IPS-18a (cell line): Measurements from ENCODE around the gene FHIT.

Experiments
- H3K27ac ChIP-seq: one replicate; pipeline ENCODE4 v1.5.1; 2013; ENCODE audit warnings: low read length
- H3K27me3 ChIP-seq: one replicate; pipeline ENCODE4 v1.6.1; 2013; ENCODE audit warnings: mild to moderate bottlenecking, low read length; ENCODE audit not compliant: control insufficient read depth, insufficient read depth
- H3K36me3 ChIP-seq: one replicate; pipeline ENCODE4 v1.6.1; 2013; ENCODE audit warnings: low read depth, low read length; ENCODE audit not compliant: control insufficient read depth
- H3K4me1 ChIP-seq: one replicate; pipeline ENCODE4 v1.6.1; 2013; ENCODE audit warnings: low read depth, low read length; ENCODE audit not compliant: control insufficient read depth
- H3K4me3 ChIP-seq: one replicate; pipeline ENCODE4 v1.5.1; 2013; ENCODE audit warnings: low read length
- H3K9ac ChIP-seq: one replicate; pipeline ENCODE4 v1.6.1; 2013; ENCODE audit warnings: mild to moderate bottlenecking, low read length, moderate library complexity
- H3K9me3 ChIP-seq: one replicate; pipeline ENCODE4 v1.6.1; 2013; ENCODE audit warnings: low read depth, low read length; ENCODE audit not compliant: control insufficient read depth

FHIT gene

DNA sequence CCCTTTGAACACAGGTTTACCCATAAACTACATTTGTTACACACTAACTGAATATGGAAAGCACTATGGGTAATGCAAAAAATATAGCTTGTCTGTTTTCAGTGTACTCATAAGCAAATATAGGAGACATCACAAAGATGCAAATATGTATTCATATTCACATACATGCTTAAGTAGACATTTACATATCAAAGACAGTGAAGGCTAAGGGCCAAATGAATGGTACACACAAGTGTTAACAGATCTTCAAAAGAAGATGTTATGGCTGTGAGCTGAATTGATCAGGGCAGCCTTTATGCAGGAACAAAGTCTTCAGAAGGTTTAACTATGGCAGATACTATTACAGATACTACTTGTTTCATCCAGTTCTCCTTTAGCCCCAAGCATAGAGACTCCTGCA lies 384.1 kb downstream of the FHIT start:
- Histone ChIP-seq H3K9ac (no peak overlapping the region), H3K27me3 (no peaks in the 10 kb centered on the region), H3K27ac (no peak overlapping the region), H3K4me1 (no peaks in the 10 kb centered on the region), H3K36me3 (no peaks in the 10 kb centered on the region), H3K4me3 (no peak overlapping the region), H3K9me3 (no peaks in the 10 kb centered on the region)

DNA sequence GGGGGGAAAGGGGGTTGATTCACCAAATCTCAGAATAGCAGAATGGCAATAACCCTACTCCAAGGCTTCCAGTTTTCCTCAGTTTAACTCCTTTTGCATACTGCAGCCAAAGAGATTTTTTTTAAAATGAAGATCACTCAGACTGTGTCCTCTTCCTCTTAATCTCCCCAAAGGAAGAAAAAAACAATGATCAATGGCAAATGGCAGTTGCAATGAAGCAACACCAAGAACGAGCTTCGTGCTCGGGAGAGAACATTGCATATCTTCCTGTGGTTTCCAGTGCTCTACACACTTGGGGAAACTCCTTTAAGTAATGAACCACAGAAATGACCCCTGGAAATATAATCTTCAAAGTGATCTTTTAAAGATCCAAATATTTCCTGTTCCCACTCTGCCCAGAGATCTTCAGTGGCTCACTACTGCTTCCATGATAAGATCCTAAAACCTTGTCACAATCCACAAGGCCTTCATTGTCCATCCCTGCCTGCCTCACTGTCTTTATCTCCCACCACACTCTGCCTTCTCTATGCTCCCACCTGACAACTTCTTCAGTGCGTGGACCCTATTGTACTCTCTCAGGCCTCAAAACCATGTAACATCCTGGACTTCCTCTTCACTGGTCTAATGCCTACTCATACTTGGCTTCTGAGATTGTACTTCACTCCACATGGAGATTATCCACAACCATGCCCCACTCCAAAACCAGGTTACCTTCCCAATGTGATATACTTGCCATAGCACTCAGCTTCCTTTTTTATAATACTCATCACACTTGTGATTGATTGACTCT lies 394.8 kb downstream of the FHIT start:
- no peak overlapping the region for H3K9ac ChIP-seq
- peaks cover 6% of the 10 kb centered on the region for H3K9me3 ChIP-seq
- no peaks in the 10 kb centered on the region for H3K36me3 ChIP-seq
- no peaks in the 10 kb centered on the region for H3K27me3 ChIP-seq
- no peak overlapping the region for H3K27ac ChIP-seq
- H3K4me1 ChIP-seq = no peaks in the 10 kb centered on the region
- H3K4me3 ChIP-seq = no peak overlapping the region

DNA sequence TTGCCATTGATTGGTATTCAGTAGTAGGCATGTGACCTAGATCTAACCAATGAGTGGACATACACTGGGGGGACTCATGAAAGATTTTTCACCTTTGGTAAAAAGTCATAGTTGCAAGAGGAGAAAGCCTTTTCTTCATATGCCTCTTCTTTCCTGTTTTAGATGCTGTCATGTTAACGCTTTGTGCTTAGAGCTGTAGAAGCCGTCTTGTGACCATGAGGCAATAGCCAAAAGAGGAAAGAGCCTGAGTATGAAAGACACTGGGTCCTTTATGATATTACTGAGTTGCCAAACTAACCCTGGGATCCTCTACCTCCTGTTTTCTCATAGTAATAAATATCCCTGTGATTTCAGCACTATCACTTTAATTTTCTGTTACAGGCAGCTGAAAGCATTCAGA lies 396.0 kb downstream of the FHIT start:
- Histone ChIP-seq H3K27me3 (no peaks in the 10 kb centered on the region), H3K4me3 (no peak overlapping the region), H3K27ac (no peak overlapping the region), H3K36me3 (no peaks in the 10 kb centered on the region), H3K9me3 (peaks cover 2% of the 10 kb centered on the region), H3K9ac (no peak overlapping the region), H3K4me1 (no peaks in the 10 kb centered on the region)

DNA sequence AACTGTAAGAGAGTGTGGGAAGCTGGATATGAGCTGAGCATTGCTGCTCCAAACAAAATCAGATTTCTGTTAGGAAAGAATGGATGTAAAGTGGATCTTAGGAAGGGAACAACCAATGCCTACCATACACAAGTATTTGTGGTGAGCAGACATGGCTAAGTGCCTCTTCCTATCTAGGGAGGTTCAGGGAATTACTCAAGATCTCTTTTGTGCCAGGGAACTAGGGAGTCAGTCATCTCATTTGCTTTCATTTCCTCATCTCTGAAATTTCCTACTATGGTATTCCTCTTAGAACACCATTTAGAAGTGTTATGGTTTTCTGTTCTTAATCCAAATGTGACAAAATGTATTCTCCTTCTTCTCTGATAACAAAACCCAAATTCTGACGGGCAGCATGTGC lies 396.5 kb downstream of the FHIT start:
- Histone ChIP-seq H3K36me3 (no peaks in the 10 kb centered on the region), H3K27me3 (no peaks in the 10 kb centered on the region), H3K4me1 (no peaks in the 10 kb centered on the region), H3K27ac (no peak overlapping the region), H3K9ac (no peak overlapping the region), H3K4me3 (no peak overlapping the region), H3K9me3 (no peaks in the 10 kb centered on the region)

DNA sequence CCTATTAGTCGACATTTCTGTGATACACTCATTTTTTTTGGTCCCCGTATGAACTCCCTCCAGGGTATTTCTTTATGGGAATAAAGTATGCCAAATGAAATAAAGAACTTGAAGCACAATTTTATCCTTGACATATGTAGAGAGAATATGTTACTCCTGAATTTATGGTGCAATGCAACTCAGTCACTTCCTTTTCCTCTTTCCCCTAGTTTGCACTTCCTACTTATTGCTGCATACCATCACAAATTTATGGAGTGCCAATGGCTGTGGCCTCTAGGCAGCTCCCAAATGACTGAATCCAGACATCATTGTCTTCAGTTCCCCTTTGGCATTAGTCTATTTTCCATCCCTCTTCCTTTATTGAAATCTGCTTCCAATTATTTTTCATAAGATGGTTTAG lies 403.5 kb downstream of the FHIT start:
- Histone ChIP-seq H3K4me1 (peaks cover 3% of the 10 kb centered on the region), H3K4me3 (no peak overlapping the region), H3K36me3 (no peaks in the 10 kb centered on the region), H3K9me3 (no peaks in the 10 kb centered on the region), H3K27ac (no peak overlapping the region), H3K9ac (no peak overlapping the region), H3K27me3 (no peaks in the 10 kb centered on the region)

DNA sequence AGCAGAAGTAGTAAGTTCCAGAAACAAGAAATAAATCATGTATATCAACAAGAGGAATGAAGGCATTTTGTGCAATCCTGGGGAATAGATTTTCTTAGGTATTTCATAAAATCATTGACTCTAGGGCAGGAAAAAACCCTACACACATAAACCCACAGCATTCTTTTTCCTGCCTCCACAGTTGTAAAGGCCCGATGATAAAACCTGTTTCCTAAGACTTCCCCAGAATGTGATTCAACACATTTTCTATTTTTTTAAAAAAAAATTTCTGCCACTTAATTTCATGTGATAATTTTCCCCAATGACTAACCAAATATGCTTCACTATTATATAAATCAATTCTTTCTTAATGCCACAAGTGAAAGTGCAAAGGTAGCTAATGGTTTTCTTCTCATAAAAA lies 407.0 kb downstream of the FHIT start:
- H3K9ac ChIP-seq = no peak overlapping the region
- no peak overlapping the region for H3K27ac ChIP-seq
- H3K4me3 ChIP-seq = no peak overlapping the region
- H3K9me3 ChIP-seq = no peaks in the 10 kb centered on the region
- peaks cover 3% of the 10 kb centered on the region for H3K4me1 ChIP-seq
- H3K27me3 ChIP-seq = no peaks in the 10 kb centered on the region
- H3K36me3 ChIP-seq = no peaks in the 10 kb centered on the region

DNA sequence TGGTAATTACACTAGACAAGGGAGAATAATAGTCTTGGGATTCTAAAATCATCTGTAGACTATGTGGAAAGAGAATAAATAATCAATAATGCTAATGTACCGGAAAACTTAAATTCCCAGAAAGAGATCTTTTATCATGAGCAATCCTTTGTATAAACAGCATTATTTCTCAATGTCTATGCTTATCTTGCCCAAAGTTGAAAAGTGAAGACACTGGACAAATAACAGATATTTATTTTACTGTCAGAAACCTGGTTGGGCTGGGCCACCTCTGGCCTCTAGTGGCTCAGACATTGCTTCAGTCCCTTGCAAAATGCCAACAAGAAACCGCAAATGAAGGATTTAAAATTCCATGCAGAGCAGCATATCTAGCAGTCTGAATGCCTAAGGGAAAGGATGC lies 409.9 kb downstream of the FHIT start:
- H3K27ac ChIP-seq = no peak overlapping the region
- no peaks in the 10 kb centered on the region for H3K36me3 ChIP-seq
- no peaks in the 10 kb centered on the region for H3K27me3 ChIP-seq
- H3K9me3 ChIP-seq = no peaks in the 10 kb centered on the region
- peaks cover 3% of the 10 kb centered on the region for H3K4me1 ChIP-seq
- H3K4me3 ChIP-seq = no peak overlapping the region
- no peak overlapping the region for H3K9ac ChIP-seq

DNA sequence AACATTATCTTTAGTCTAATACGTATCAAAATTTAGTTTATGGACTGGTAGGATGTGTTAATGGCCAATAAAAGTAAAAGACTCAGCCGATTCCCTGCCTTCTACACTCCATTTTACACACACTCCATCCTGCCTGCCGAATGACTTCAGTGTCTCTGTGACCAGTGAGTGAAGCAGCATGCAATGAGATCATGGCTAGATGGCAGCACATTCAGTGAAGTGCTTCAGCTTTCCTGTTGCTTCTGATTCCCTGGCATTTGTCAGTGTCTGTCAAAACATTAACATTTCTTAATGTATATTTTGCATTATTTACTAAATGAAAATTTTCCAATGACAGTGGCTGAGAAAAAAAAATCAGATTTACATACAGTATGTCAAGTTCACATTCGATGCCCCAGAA lies 412.0 kb downstream of the FHIT start:
- H3K36me3 ChIP-seq = no peaks in the 10 kb centered on the region
- peaks cover 3% of the 10 kb centered on the region for H3K4me1 ChIP-seq
- H3K4me3 ChIP-seq = no peak overlapping the region
- H3K9me3 ChIP-seq = no peaks in the 10 kb centered on the region
- H3K9ac ChIP-seq = no peak overlapping the region
- no peaks in the 10 kb centered on the region for H3K27me3 ChIP-seq
- H3K27ac ChIP-seq = no peak overlapping the region

DNA sequence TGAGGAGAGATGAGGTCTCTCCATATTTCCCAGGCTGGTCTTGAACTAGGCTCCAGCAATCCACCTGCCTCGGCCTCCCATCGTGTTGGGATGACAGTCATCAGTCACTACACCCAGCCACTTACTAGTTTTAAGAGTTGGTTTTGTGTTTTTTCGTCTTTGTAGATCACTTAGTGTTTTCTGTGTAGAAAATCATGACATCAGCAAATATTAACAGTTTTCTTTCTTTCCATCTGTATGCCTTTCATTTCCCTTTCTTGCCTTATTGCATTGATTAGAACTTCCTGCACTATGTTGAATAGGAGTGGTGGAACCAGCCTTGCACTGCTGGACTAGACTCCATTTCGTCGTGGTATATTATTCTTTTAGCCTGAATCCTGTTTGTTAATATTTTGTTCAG lies 415.5 kb downstream of the FHIT start:
- peaks cover 6% of the 10 kb centered on the region for H3K4me1 ChIP-seq
- H3K9ac ChIP-seq = no peak overlapping the region
- H3K9me3 ChIP-seq = no peaks in the 10 kb centered on the region
- H3K36me3 ChIP-seq = no peaks in the 10 kb centered on the region
- no peak overlapping the region for H3K4me3 ChIP-seq
- no peaks in the 10 kb centered on the region for H3K27me3 ChIP-seq
- no peak overlapping the region for H3K27ac ChIP-seq

DNA sequence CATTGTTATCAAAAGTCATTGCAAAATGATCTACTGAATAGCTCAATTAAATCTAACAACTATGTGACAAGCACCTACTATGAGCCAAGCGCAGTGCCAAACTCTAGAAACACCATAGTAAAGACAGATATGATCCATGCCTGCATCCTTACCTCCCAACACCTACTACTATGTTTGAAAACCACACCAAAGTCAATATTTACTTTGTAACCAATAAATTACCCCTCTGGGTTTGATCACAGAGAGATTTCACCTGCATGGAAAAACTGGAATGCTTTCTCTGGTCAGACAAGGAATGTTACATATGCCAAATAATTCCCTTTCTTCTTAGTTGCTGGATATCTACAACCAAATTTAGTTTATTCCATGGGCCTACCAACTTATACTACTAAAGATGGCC lies 422.2 kb downstream of the FHIT start:
- H3K36me3 ChIP-seq = no peaks in the 10 kb centered on the region
- H3K27me3 ChIP-seq = no peaks in the 10 kb centered on the region
- H3K4me3 ChIP-seq = no peak overlapping the region
- no peaks in the 10 kb centered on the region for H3K9me3 ChIP-seq
- H3K4me1 ChIP-seq = peaks cover 6% of the 10 kb centered on the region
- no peak overlapping the region for H3K9ac ChIP-seq
- no peak overlapping the region for H3K27ac ChIP-seq

DNA sequence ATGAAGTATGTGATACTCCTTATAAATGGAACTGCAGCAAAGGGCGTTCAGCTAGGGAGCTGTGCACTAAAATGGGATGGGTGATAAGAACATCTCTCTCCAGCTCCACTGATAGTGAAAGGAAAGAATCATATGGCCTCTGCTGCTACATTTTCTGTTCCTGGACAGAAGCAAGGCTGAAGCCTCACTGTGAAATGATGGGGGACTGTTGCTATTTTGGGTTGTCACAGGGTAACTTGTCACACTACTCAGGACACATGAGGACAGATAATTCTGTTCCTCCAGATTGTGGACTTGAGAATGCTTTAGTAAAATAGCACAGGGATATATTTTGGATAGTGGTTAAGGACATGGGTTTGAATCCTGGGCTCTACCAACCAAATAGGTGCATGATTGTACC lies 423.6 kb downstream of the FHIT start:
- no peak overlapping the region for H3K4me3 ChIP-seq

DNA sequence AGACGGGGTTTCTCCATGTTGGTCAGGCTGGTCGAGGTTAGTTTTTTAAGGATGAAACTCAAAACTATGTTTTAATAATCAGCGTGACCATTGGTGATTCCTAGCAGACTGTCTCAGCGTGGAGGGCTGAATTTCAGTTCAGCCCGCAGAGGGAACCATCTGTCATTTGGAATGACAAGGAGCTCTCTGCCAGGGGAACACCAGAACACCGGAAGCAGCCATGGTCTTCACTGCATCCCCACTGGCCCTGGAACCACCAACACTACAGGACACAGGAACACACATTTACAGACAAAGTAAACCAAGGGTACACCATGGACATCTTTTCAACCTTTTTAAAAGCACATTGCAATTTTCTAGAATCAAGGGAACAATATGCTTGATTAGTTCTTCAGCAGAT lies 424.7 kb downstream of the FHIT start:
- H3K27me3 ChIP-seq = no peaks in the 10 kb centered on the region
- H3K9me3 ChIP-seq = no peaks in the 10 kb centered on the region
- H3K9ac ChIP-seq = no peak overlapping the region
- H3K36me3 ChIP-seq = no peaks in the 10 kb centered on the region
- no peak overlapping the region for H3K4me3 ChIP-seq
- H3K4me1 ChIP-seq = no peaks in the 10 kb centered on the region
- no peak overlapping the region for H3K27ac ChIP-seq

More for the DNA sequence above, 423.6 kb downstream of the FHIT start:
- Histone ChIP-seq H3K27me3 (no peaks in the 10 kb centered on the region), H3K27ac (no peak overlapping the region), H3K9me3 (no peaks in the 10 kb centered on the region), H3K36me3 (no peaks in the 10 kb centered on the region), H3K4me1 (peaks cover 3% of the 10 kb centered on the region), H3K9ac (no peak overlapping the region)
